COR-L47 (cell line): ENCODE measurements around the gene GRIK4.
"Not testable (repeated sequence)": the region's sequence is repeated elsewhere in the genome, so short reads cannot be mapped to it uniquely, and the experiment has no call there.

Experiments
- DNase-seq: peaks from one replicate; lab custom pipeline; 2025; lab: John Stamatoyannopoulos, UW

Gene GRIK4

GRCh38 chr11:120511116-120511819, at the start of gene GRIK4:
Gene GRIK4, plus strand, starts transcription at chr11:120511748. Its CDS starts 148,571 bp downstream, at chr11:120660319.
- peak; percentile 77 for DNase-seq

- no peak for DNase-seq
Measured at GRCh38 chr11:120462825-120463224, 48.7 kb upstream of the GRIK4 start.

- DNase-seq: no peak
Measured at GRCh38 chr11:120465921-120466534, 45.5 kb upstream of the GRIK4 start.

GRCh38 chr11:120467627-120468026, 43.9 kb upstream of the GRIK4 start:
- DNase-seq: no peak

GRCh38 chr11:120471131-120471530, 40.4 kb upstream of the GRIK4 start:
- no peak for DNase-seq

GRCh38 chr11:120471994-120472393, 39.6 kb upstream of the GRIK4 start:
- no peak for DNase-seq

- no peak for DNase-seq
Measured at GRCh38 chr11:120473503-120473902, 38.0 kb upstream of the GRIK4 start.

- no peak for DNase-seq
Measured at GRCh38 chr11:120482149-120482548, 29.4 kb upstream of the GRIK4 start.

GRCh38 chr11:120484722-120485121, 26.8 kb upstream of the GRIK4 start:
- no peak for DNase-seq

GRCh38 chr11:120486138-120486537, 25.4 kb upstream of the GRIK4 start:
- no peak for DNase-seq

- no peak for DNase-seq
Measured at GRCh38 chr11:120489799-120490198, 21.7 kb upstream of the GRIK4 start.

GRCh38 chr11:120492486-120492885, 19.1 kb upstream of the GRIK4 start:
- no peak for DNase-seq

- DNase-seq: no peak
Measured at GRCh38 chr11:120494595-120494994, 17.0 kb upstream of the GRIK4 start.

- DNase-seq: no peak
Measured at GRCh38 chr11:120499088-120499487, 12.5 kb upstream of the GRIK4 start.

- no peak for DNase-seq
Measured at GRCh38 chr11:120499859-120500258, 11.7 kb upstream of the GRIK4 start.

GRCh38 chr11:120500414-120501071, 11.0 kb upstream of the GRIK4 start:
- no peak for DNase-seq

- no peak for DNase-seq
Measured at GRCh38 chr11:120501440-120501839, 10.1 kb upstream of the GRIK4 start.

- no peak for DNase-seq
Measured at GRCh38 chr11:120501976-120502755, 9.4 kb upstream of the GRIK4 start.

GRCh38 chr11:120503529-120503928, 8.0 kb upstream of the GRIK4 start:
- not testable (repeated sequence) for DNase-seq

GRCh38 chr11:120505801-120506425, 5.6 kb upstream of the GRIK4 start:
- DNase-seq: no peak

- no peak for DNase-seq
Measured at GRCh38 chr11:120509346-120510053, 2.0 kb upstream of the GRIK4 start.
